Prostate gland (tissue), 2 donors: ENCODE results near the gene SH3PXD2B. TPM values are rescaled to one million over a fixed set of nuclear protein-coding genes. Genes with fewer than 3 reads are reported as not detected.

Experiments used
- DNase-seq: peaks from one replicate; pipeline ENCODE4 v3.0.0-alpha.2; 2019; ENCODE audit warnings: low spot score
- H3K27ac ChIP-seq, 2 donors: fragments of 200-600 bp; sonication (generic); 2 replicates each; pipeline ENCODE4 v1.5.1; 2017 to 2019
- H3K27me3 ChIP-seq: fragments of 200-600 bp; sonication (generic); replicated peaks from 2 replicates; pipeline ENCODE4 v1.5.1; 2019; ENCODE audit not compliant: insufficient read depth
- H3K36me3 ChIP-seq, 2 donors: fragments of 200-600 bp; sonication (generic); 1 replicate in 1 of 2; 2 replicates in 1 of 2; pipeline versions ENCODE4 v1.5.1 to v1.8.1; 2017 to 2019
- H3K4me1 ChIP-seq: fragments of 200-600 bp; sonication (generic); replicated peaks from 2 replicates; pipeline ENCODE4 v1.5.1; 2019
- H3K4me3 ChIP-seq, 2 donors: fragments of 200-600 bp; sonication (generic); 2 replicates each; pipeline ENCODE4 v1.5.1; 2017 to 2019
- H3K9me3 ChIP-seq: fragments of 200-600 bp; sonication (generic); 2 replicates; pipeline ENCODE4 v1.5.1; 2017
- CTCF ChIP-seq, 4 experiments: fragments of 200-600 bp in 2 of 4; fragments of 450-650 bp in 2 of 4; sonication (generic) in 2 of 4; IDR thresholded peaks; 1 replicate in 3 of 4; 2 replicates in 1 of 4; pipeline ENCODE4 v1.5.1; 2016 to 2019; ENCODE audit warnings: antibody characterized with exemption in 4 of 4, mild to moderate bottlenecking in 2 of 4, moderate library complexity in 2 of 4
- POLR2A ChIP-seq: fragments of 450-650 bp; IDR thresholded peaks from one replicate; pipeline ENCODE4 v1.6.1; 2016; ENCODE audit warnings: antibody characterized with exemption, mild to moderate bottlenecking
- POLR2AphosphoS5 ChIP-seq: sonication (generic); formaldehyde crosslinking; IDR thresholded peaks from one replicate; pipeline ENCODE4 v1.6.1; 2017; ENCODE audit warnings: antibody characterized with exemption
- WGBS: methylation state at CpG from one replicate; pipeline ENCODE4 v1.1.5; 2018; 5-methylcytosine and 5-hydroxymethylcytosine counted together
- intact Hi-C: fragments of 100-400 bp; cut with DNase I; formaldehyde crosslinking; loops from one replicate; pipeline ENCODE4 v1.14.2; 2022
- total RNA-seq, 2 donors: library from RNA; depleted of rRNA; stranded (reverse); fragments of >200 nt; gene quantifications; one replicate each; pipeline ENCODE4 v1.1.0, GENCODE V29; 2016

The SH3PXD2B gene
- total RNA-seq, 2 donors from 2014 or later = 15.8 to 38.0 TPM

DNA sequence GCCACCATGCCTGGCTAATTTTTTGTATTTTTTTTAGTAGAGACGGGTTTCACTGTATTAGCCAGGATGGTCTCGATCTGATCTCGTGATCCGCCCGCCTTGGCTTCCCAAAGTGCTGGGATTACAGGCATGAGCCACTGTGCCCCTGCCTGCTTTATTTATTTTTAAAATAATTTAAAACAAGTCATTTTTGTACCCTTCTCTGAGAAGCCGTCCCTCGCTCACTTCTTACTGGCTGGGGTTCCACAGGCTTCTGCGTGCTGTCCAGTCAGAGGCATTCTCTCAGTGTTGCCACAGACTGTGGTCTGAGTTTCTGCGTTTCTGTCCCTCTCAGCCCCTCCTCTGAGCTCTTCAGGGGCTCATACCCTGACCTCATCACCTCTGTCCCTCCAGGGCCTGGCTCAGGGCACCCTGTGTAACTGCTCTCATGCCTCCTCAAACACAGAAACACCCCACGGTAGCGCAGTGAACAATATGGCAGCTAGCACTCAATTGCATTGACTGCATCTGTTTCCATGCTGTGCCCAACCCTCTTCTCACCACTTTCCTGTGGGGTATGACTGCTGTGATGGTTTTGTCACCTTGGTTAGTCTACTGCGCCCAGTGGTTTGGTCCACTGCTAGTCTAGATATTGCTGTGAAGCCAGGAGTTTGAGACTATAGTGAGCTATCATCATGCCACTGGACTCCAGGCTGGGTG lies 44.3 kb upstream of the SH3PXD2B start:
- no peaks in the 10 kb centered on the region for H3K4me1 ChIP-seq
- H3K27me3 ChIP-seq = no peaks in the 10 kb centered on the region
- peak; percentile 1 for DNase-seq
- intact Hi-C loops = no loop called here
- no peak overlapping the region for H3K4me3 ChIP-seq
- TF ChIP-seq POLR2AphosphoS5 (no peak), CTCF (IDR thresholded peaks at IDR 0.05) (no peak), POLR2A (no peak)
- H3K9me3 ChIP-seq = no peaks in the 10 kb centered on the region
- 95% methylated on average over 12 of the region's 12 CpGs for WGBS
- no peaks in the 10 kb centered on the region for H3K36me3 ChIP-seq
- H3K27ac ChIP-seq = no peak overlapping the region

DNA sequence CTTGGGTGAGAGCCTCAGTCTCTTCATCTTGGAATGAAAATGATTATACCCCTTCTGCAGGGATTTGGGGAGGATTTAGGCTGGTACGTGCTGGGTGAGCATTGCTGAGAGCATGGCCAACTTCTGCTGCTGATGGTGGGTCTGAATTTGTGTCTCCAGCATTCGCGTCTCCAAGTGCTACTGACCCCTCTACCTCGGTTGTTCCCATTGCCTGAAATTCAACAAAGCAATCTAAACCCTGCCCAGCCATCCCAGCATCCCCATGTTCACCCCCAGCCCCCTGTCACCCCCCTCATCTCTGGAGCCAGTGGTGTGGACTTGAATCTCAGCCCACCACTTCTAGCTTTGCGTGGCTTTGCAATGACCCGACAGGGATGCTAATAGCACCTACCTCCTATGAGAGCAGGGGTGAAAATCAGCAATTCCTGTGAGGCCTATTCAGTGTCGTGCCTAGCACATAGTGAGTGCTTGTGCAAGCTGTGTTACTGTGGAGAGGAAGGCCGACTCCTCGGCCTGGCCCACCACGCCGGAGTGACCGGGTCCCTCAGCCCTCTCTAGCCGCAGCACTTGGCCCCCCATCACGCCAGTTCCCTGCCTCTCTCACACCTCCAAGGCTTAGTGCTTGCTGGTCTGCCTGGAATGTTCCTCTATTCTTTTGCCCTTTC lies 43.4 kb upstream of the SH3PXD2B start:
- DNase-seq = peak; percentile 2
- no peaks in the 10 kb centered on the region for H3K4me1 ChIP-seq
- no peaks in the 10 kb centered on the region for H3K9me3 ChIP-seq
- H3K27ac ChIP-seq = no peak overlapping the region
- H3K27me3 ChIP-seq = no peaks in the 10 kb centered on the region
- no peak overlapping the region for H3K4me3 ChIP-seq
- TF ChIP-seq POLR2A (no peak), CTCF (IDR thresholded peaks at IDR 0.05) (no peak), POLR2AphosphoS5 (no peak)
- WGBS = 94% methylated on average over 14 of the region's 14 CpGs
- no peaks in the 10 kb centered on the region for H3K36me3 ChIP-seq
- intact Hi-C loops = no loop called here

DNA sequence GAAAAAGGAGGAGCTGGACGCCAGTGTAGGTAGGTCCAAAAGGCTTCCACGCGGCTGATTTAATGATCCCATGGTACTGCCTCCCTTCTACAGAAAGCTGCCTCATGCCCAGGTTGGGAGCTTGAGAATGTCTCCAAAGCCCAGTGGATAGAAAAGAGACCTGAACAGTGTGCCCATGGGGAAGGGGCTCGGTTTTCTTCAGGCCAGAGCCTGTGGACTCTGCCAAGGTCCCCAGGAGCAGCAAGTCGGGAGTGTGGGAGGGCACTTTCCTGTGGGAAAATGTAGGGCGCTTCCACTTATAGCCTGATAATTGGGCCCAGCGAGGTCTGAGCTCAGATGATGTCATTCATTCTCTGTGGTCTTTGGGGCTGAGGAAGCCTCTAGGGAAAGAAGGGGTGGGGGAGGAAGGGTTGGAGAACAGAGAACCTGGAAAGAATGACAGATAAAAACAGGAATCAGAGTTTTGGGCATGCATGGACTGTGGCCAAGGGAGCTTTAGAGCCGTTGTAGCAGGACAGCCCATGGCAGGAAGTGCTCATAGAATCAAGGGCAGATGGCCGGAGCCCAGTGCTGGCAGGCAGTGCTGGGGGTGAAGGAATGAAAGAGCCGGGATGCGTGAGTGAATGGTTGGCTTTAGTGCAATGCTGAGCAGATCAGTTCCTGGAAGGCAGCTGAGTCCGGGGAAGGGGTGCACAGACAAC lies 42.5 kb upstream of the SH3PXD2B start:
- H3K27me3 ChIP-seq = no peaks in the 10 kb centered on the region
- intact Hi-C loops = no loop called here
- TF ChIP-seq POLR2AphosphoS5 (no peak), POLR2A (no peak)
- H3K4me3 ChIP-seq = no peak overlapping the region
- no peak overlapping the region for H3K27ac ChIP-seq
- no peaks in the 10 kb centered on the region for H3K4me1 ChIP-seq
- no peaks in the 10 kb centered on the region for H3K36me3 ChIP-seq
- WGBS = 65% methylated on average over 12 of the region's 12 CpGs
- no peaks in the 10 kb centered on the region for H3K9me3 ChIP-seq
- DNase-seq = peak; percentile 1

DNA sequence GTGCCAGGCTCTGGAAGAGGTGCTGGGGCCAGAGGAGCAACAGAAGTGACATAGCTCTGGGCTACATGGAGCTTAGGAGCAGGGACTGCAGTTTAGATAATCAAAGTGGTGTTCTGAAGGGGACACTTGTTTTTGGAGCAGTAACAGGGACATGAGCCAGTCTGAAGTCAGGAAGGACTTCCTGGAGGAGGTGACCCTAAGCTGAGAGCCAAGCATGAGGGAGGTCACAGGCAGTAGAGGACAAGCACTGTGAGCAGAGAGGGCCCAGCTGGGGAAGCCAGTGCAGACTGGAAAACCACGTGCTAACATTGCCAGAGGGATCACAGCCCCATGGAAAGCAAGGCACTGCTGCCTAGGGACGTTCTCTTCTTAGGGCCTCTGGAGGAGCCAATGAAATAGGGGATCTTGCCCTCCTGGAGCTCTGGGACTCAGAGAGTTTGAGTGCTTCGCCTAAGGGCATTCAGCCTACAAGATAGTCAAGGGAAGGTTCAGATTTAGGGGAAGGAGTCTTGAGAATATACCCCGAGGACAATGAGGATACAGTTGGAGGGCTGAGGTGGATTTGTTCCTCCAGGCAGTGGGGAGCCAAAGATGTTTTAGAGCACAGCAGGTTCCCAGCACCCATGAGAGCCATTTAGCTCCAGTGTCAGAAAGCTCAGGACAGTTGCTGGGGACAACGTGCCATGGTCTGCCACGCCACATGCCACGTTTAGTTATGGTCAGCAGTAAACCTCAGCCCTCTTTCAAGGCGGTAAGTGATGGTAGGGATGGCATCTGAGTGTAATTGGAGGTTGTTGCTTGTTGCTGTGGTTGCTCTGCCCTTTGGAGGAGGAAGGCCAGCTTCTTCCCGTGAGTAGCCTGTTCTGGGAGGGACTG lies 40.5 kb upstream of the SH3PXD2B start:
- 79% methylated on average over 9 of the region's 9 CpGs for WGBS
- no peaks in the 10 kb centered on the region for H3K4me1 ChIP-seq
- intact Hi-C loops = no loop called here
- DNase-seq = no peak
- H3K9me3 ChIP-seq = no peaks in the 10 kb centered on the region
- H3K36me3 ChIP-seq = no peaks in the 10 kb centered on the region
- no peaks in the 10 kb centered on the region for H3K27me3 ChIP-seq
- no peak overlapping the region for H3K27ac ChIP-seq
- H3K4me3 ChIP-seq = no peak overlapping the region
- TF ChIP-seq POLR2A = no peak
- no peak for TF ChIP-seq POLR2AphosphoS5
- no peak for TF ChIP-seq CTCF (IDR thresholded peaks at IDR 0.05)

GRCh38 chr5:172493906-172494305 lies 39.6 kb upstream of the SH3PXD2B start:
- Histone ChIP-seq H3K4me3 (no peak overlapping the region), H3K27me3 (no peaks in the 10 kb centered on the region), H3K27ac (no peak overlapping the region), H3K36me3 (no peaks in the 10 kb centered on the region), H3K4me1 (no peaks in the 10 kb centered on the region), H3K9me3 (no peaks in the 10 kb centered on the region)
- TF ChIP-seq CTCF (IDR thresholded peaks at IDR 0.05) (no peak), POLR2AphosphoS5 (no peak), POLR2A (no peak)
- intact Hi-C loops = no loop called here
- no peak for DNase-seq
- whole genome bisulfite sequencing = 84% methylated on average over 3 of the region's 3 CpGs
